ENCODE measurements around the gene USF2. TPM values are rescaled to one million over a fixed set of nuclear protein-coding genes. Genes with fewer than 3 reads are reported as not detected.

Gene USF2
- total RNA-seq, 1 donor from 2014 or later: 139 TPM

- intact Hi-C loops (cut with micrococcal nuclease): no loop called here
These were observed 28.1 kb downstream of the USF2 start for GRCh38 chr19:35296644-35297514.

GRCh38 chr19:35297515-35297848 lies 28.7 kb downstream of the USF2 start:
- intact Hi-C loops (cut with micrococcal nuclease): no loop called here

- intact Hi-C loops (cut with micrococcal nuclease): no loop called here
These were observed 29.2 kb downstream of the USF2 start for GRCh38 chr19:35297922-35298321.

GRCh38 chr19:35298561-35298972 lies 29.8 kb downstream of the USF2 start:
- intact Hi-C loops (cut with micrococcal nuclease): no loop called here

- intact Hi-C loops (cut with micrococcal nuclease): no loop called here
These were observed 31.0 kb downstream of the USF2 start for GRCh38 chr19:35299523-35300338.

GRCh38 chr19:35300339-35300649 lies 31.5 kb downstream of the USF2 start:
- intact Hi-C loops (cut with micrococcal nuclease): no loop called here

GRCh38 chr19:35301961-35302360 lies 33.2 kb downstream of the USF2 start:
- intact Hi-C loops (cut with micrococcal nuclease): no loop called here

GRCh38 chr19:35302446-35302845 lies 33.7 kb downstream of the USF2 start:
- intact Hi-C loops (cut with micrococcal nuclease): no loop called here

GRCh38 chr19:35303357-35303915 lies 34.7 kb downstream of the USF2 start:
- intact Hi-C loops (cut with micrococcal nuclease): no loop called here

- intact Hi-C loops (cut with micrococcal nuclease): no loop called here
These were observed 35.3 kb downstream of the USF2 start for GRCh38 chr19:35304036-35304435.

- intact Hi-C loops (cut with micrococcal nuclease): no loop called here
These were observed 36.4 kb downstream of the USF2 start for GRCh38 chr19:35305181-35305580.

- intact Hi-C loops (cut with micrococcal nuclease): no loop called here
These were observed 37.9 kb downstream of the USF2 start for GRCh38 chr19:35306473-35307246.

- intact Hi-C loops (cut with micrococcal nuclease): no loop called here
These were observed 39.2 kb downstream of the USF2 start for GRCh38 chr19:35307931-35308330.

- intact Hi-C loops (cut with micrococcal nuclease): no loop called here
These were observed 40.1 kb downstream of the USF2 start for GRCh38 chr19:35308910-35309309.

GRCh38 chr19:35309481-35310279 lies 40.9 kb downstream of the USF2 start:
- intact Hi-C loops (cut with micrococcal nuclease): no loop called here

- intact Hi-C loops (cut with micrococcal nuclease): no loop called here
These were observed 41.6 kb downstream of the USF2 start for GRCh38 chr19:35310331-35310730.

- intact Hi-C loops (cut with micrococcal nuclease): no loop called here
These were observed 42.2 kb downstream of the USF2 start for GRCh38 chr19:35310811-35311465.

GRCh38 chr19:35311901-35312665 lies 43.3 kb downstream of the USF2 start:
- intact Hi-C loops (cut with micrococcal nuclease): no loop called here

- intact Hi-C loops (cut with micrococcal nuclease): no loop called here
These were observed 44.8 kb downstream of the USF2 start for GRCh38 chr19:35313587-35313986.

Data from T-helper 2 cell treated with Interferon-gamma antibody and Interleukin-4, amounts not matched to agents 100 ng/mL and 5 ng/mL, for 36 hours (primary cell).